Measurements from ENCODE around the gene RWDD3. TPM values are rescaled to one million over a fixed set of nuclear protein-coding genes. Genes with fewer than 3 reads are reported as not detected.

The RWDD3 gene
- total RNA-seq, 4 donors from 2014 or later = 8.7 to 10.1 (median 9.5) TPM

GRCh38 chr1:95257758-95258157 lies 23.7 kb downstream of the RWDD3 start:
- Histone ChIP-seq H3K27me3 (no peaks in the 10 kb centered on the region), H3K9me3 (no peaks in the 10 kb centered on the region), H3K4me3 (no peak overlapping the region), H3K27ac (no peak overlapping the region), H3K4me1 (no peaks in the 10 kb centered on the region), H3K36me3 (peaks cover 0 to 8% of the 10 kb centered on the region in 2 donors)
- TF ChIP-seq POLR2A (IDR thresholded peaks at IDR 0.05) (no peak), POLR2AphosphoS5 (IDR thresholded peaks at IDR 0.05) (no peak), CTCF (IDR thresholded peaks at IDR 0.05) (no peak), EP300 (IDR thresholded peaks at IDR 0.05) (no peak)
- ATAC-seq = no peak
- WGBS, 2 donors (ENCODE audit: low coverage in 1 of 2) = 100% methylated on average over 1 of the region's 1 CpG

GRCh38 chr1:95259245-95259644 lies 25.2 kb downstream of the RWDD3 start:
- TF ChIP-seq CTCF (IDR thresholded peaks at IDR 0.05) (no peak), EP300 (IDR thresholded peaks at IDR 0.05) (no peak), POLR2AphosphoS5 (IDR thresholded peaks at IDR 0.05) (no peak), POLR2A (IDR thresholded peaks at IDR 0.05) (no peak)
- Histone ChIP-seq H3K4me1 (no peaks in the 10 kb centered on the region), H3K9me3 (no peaks in the 10 kb centered on the region), H3K27me3 (no peaks in the 10 kb centered on the region), H3K4me3 (no peak overlapping the region), H3K27ac (no peak overlapping the region), H3K36me3 (peaks cover 0 to under 1% of the 10 kb centered on the region in 2 donors)
- no peak for ATAC-seq
- WGBS, 2 donors (ENCODE audit: low coverage in 1 of 2) = 50 to 83% methylated on average over 1 of the region's 1 CpG

GRCh38 chr1:95262913-95263312 lies 28.9 kb downstream of the RWDD3 start:
- no peaks in the 10 kb centered on the region for H3K36me3 ChIP-seq
- H3K27ac ChIP-seq = no peak overlapping the region
- TF ChIP-seq POLR2AphosphoS5 (IDR thresholded peaks at IDR 0.05) (no peak), POLR2A (IDR thresholded peaks at IDR 0.05) (no peak), CTCF (IDR thresholded peaks at IDR 0.05) (no peak), EP300 (IDR thresholded peaks at IDR 0.05) (no peak)
- no peaks in the 10 kb centered on the region for H3K4me1 ChIP-seq
- no peak overlapping the region for H3K4me3 ChIP-seq
- no peaks in the 10 kb centered on the region for H3K27me3 ChIP-seq
- 88 to 100% methylated on average over 3 to 4 of the region's 4 CpGs for WGBS, 2 donors (ENCODE audit: low coverage in 1 of 2)
- no peaks in the 10 kb centered on the region for H3K9me3 ChIP-seq
- ATAC-seq = no peak

GRCh38 chr1:95263450-95263849 lies 29.4 kb downstream of the RWDD3 start:
- H3K4me1 ChIP-seq = no peaks in the 10 kb centered on the region
- ATAC-seq = no peak
- WGBS, 2 donors (ENCODE audit: low coverage in 1 of 2) = 35 to 83% methylated on average over 5 of the region's 5 CpGs
- no peak overlapping the region for H3K27ac ChIP-seq
- no peaks in the 10 kb centered on the region for H3K27me3 ChIP-seq
- H3K9me3 ChIP-seq = no peaks in the 10 kb centered on the region
- H3K4me3 ChIP-seq = no peak overlapping the region
- TF ChIP-seq POLR2A (IDR thresholded peaks at IDR 0.05) (no peak), CTCF (IDR thresholded peaks at IDR 0.05) (no peak), EP300 (IDR thresholded peaks at IDR 0.05) (no peak), POLR2AphosphoS5 (IDR thresholded peaks at IDR 0.05) (no peak)
- H3K36me3 ChIP-seq = no peaks in the 10 kb centered on the region

GRCh38 chr1:95265106-95265505 lies 31.1 kb downstream of the RWDD3 start:
- Histone ChIP-seq H3K27me3 (no peaks in the 10 kb centered on the region), H3K4me3 (no peak overlapping the region), H3K36me3 (no peaks in the 10 kb centered on the region), H3K9me3 (no peaks in the 10 kb centered on the region), H3K27ac (no peak overlapping the region), H3K4me1 (no peaks in the 10 kb centered on the region)
- ATAC-seq = no peak
- 88 to 94% methylated on average over 1 to 2 of the region's 2 CpGs for WGBS, 2 donors (ENCODE audit: low coverage in 1 of 2)
- TF ChIP-seq POLR2A (IDR thresholded peaks at IDR 0.05) (no peak), EP300 (IDR thresholded peaks at IDR 0.05) (no peak), POLR2AphosphoS5 (IDR thresholded peaks at IDR 0.05) (no peak), CTCF (IDR thresholded peaks at IDR 0.05) (no peak)

Measured in gastroesophageal sphincter (tissue), 4 donors.